ENCODE results near the gene COL4A1. TPM values are rescaled to one million over a fixed set of nuclear protein-coding genes. Genes with fewer than 3 reads are reported as not detected.

Gene COL4A1
- total and polyA plus RNA-seq, 2 donors from 2014 or later: 53.0 to 218 TPM

DNA sequence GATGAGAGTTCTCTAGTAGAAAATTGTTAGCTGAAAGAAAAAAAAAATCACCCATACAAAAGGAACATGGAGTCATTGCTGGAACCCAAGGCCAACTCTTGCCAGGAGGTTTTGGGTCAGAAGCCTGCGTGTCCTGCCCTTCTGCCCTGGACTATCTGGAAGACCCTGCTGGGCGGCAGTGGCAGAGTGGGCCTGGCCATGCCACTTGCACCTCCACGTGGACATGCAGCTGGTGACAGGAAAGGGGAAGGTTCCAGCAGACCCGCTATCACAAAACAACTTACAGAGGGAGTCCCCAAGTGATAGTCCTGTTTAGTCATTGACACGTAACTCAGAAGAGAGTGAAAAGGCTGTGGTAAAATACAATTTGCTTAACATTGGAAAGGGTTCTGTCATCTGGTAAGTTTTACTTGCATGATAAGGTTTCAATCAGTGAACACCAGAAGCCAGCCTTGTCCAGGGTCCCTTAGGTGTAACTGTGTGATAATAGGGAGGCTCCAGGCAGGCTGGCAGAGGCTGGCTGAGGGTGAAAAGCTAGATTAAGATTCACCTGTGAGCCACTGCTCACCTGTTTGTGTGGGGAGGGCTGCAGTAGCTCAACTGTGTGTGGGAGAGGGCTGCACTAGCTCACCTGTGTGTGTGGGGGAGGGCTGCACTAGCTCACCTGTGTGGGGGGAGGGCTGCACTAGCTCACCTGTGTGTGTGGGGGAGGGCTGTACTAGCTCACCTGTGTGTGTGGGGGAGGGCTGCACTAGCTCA is 47.9 kb upstream of the COL4A1 start:
- Histone ChIP-seq H3K36me3 (ENCODE audit: control insufficient read depth in 2 of 3, insufficient read depth in 3 of 3, low read length in 3 of 3) (peaks cover 0 to 5% (median 2%) of the 10 kb centered on the region in 3 donors), H3K27me3 (ENCODE audit: control insufficient read depth, insufficient read depth, low read length) (no peaks in the 10 kb centered on the region), H3K4me3 (ENCODE audit: low read length in 3 of 3) (no peak overlapping the region), H3K4me1 (ENCODE audit: control insufficient read depth in 2 of 3, insufficient read depth in 2 of 3, low read depth in 1 of 3, low read length in 3 of 3) (peaks cover 0 to 12% (median 8%) of the 10 kb centered on the region in 3 donors), H3K9ac (ENCODE audit: low read length in 3 of 3) (no peak overlapping the region), H3K9me3 (ENCODE audit: control insufficient read depth in 2 of 3, insufficient read depth in 1 of 3, low read length in 3 of 3) (no peaks in the 10 kb centered on the region), H3K27ac (ENCODE audit: low read depth in 2 of 2, low read length in 2 of 2) (no peak overlapping the region)
- TF ChIP-seq, protein P1, sequence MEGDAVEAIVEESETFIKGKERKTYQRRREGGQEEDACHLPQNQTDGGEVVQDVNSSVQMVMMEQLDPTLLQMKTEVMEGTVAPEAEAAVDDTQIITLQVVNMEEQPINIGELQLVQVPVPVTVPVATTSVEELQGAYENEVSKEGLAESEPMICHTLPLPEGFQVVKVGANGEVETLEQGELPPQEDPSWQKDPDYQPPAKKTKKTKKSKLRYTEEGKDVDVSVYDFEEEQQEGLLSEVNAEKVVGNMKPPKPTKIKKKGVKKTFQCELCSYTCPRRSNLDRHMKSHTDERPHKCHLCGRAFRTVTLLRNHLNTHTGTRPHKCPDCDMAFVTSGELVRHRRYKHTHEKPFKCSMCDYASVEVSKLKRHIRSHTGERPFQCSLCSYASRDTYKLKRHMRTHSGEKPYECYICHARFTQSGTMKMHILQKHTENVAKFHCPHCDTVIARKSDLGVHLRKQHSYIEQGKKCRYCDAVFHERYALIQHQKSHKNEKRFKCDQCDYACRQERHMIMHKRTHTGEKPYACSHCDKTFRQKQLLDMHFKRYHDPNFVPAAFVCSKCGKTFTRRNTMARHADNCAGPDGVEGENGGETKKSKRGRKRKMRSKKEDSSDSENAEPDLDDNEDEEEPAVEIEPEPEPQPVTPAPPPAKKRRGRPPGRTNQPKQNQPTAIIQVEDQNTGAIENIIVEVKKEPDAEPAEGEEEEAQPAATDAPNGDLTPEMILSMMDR (IDR thresholded peaks at IDR 0.05; ENCODE audit: borderline replicate concordance, extremely low read depth, insufficient read depth): no peak
- intact Hi-C loops (cut with DNase I): no loop called here
- no peak for DNase-seq
- no peak for FAIRE-seq

DNA sequence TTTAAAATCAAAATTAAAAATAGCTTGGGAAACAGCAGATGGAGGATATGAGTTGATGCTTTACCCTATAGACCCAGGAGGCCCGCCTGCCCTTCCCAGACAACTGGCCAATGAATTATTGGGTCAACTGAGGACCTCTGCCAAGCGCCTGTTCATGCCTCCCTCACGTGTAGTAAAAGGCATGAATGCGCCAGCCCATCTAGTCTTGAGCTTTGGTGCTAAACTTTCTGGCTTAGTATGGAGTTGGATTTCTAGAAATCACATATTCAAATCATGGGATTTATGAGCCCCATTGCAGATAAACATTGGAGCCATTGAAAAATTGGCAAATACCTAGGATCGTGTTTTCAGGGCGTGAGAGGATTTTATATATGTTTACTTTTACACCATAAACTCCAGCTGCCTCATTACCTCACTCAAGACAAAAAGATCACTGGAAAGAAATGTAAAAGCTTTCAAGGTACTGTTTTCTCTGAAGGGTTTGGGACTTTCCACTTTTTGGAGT is 47.2 kb upstream of the COL4A1 start:
- no peak overlapping the region for H3K9ac ChIP-seq (ENCODE audit: low read length in 3 of 3)
- DNase-seq (no peak), FAIRE-seq (no peak)
- intact Hi-C loops (cut with DNase I): no loop called here
- H3K4me1 ChIP-seq (ENCODE audit: control insufficient read depth in 2 of 3, insufficient read depth in 2 of 3, low read depth in 1 of 3, low read length in 3 of 3): peaks cover 0 to 14% (median 8%) of the 10 kb centered on the region in 3 donors
- peaks cover 0 to 5% (median 2%) of the 10 kb centered on the region in 3 donors for H3K36me3 ChIP-seq (ENCODE audit: control insufficient read depth in 2 of 3, insufficient read depth in 3 of 3, low read length in 3 of 3)
- no peak overlapping the region for H3K4me3 ChIP-seq (ENCODE audit: low read length in 3 of 3)
- H3K27me3 ChIP-seq (ENCODE audit: control insufficient read depth, insufficient read depth, low read length): no peaks in the 10 kb centered on the region
- no peaks in the 10 kb centered on the region for H3K9me3 ChIP-seq (ENCODE audit: control insufficient read depth in 2 of 3, insufficient read depth in 1 of 3, low read length in 3 of 3)
- TF ChIP-seq, protein P1 (IDR thresholded peaks at IDR 0.05; ENCODE audit: borderline replicate concordance, extremely low read depth, insufficient read depth): no peak
- H3K27ac ChIP-seq (ENCODE audit: low read depth in 2 of 2, low read length in 2 of 2): no peak overlapping the region

DNA sequence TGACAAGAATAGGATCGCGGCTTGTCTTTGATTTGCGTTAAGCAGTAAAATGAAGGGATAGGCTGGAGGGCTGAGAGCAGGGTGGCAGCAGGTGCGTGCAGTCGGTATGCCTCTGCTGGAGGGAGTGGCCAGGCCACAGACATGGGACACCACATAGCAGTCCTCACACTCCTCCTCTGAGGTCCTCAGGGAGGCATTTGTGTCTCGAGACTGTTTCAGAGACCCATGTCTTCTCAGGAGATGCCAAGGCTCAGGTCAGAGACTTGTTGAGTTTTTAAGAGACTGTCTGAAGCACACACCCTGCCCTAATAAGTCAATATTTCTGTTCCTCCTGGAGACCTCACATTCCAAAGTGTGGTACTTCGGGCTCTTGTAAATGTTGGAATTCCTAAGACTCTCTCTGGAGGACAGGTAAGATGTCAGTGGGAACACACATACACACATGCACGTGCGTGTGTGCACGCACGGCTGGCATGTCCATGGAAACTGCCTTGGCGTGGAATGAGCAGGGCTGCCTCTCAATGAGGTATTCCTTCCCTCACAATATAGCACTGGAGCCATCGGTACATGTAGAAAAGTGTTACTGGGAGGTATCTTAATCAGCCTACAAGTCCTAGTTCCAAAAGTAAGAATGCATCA is 46.5 kb upstream of the COL4A1 start:
- Histone ChIP-seq H3K9me3 (ENCODE audit: control insufficient read depth in 2 of 3, insufficient read depth in 1 of 3, low read length in 3 of 3) (no peaks in the 10 kb centered on the region), H3K36me3 (ENCODE audit: control insufficient read depth in 2 of 3, insufficient read depth in 3 of 3, low read length in 3 of 3) (peaks cover 0 to 4% (median 2%) of the 10 kb centered on the region in 3 donors), H3K27ac (ENCODE audit: low read depth in 2 of 2, low read length in 2 of 2) (no peak overlapping the region), H3K27me3 (ENCODE audit: control insufficient read depth, insufficient read depth, low read length) (no peaks in the 10 kb centered on the region), H3K9ac (ENCODE audit: low read length in 3 of 3) (no peak overlapping the region), H3K4me1 (ENCODE audit: control insufficient read depth in 2 of 3, insufficient read depth in 2 of 3, low read depth in 1 of 3, low read length in 3 of 3) (peaks cover 0 to 15% (median 8%) of the 10 kb centered on the region in 3 donors), H3K4me3 (ENCODE audit: low read length in 3 of 3) (no peak overlapping the region)
- no peak for DNase-seq
- no peak for FAIRE-seq
- TF ChIP-seq, protein P1 (IDR thresholded peaks at IDR 0.05; ENCODE audit: borderline replicate concordance, extremely low read depth, insufficient read depth): no peak
- intact Hi-C loops (cut with DNase I): no loop called here
